Right lobe of liver (tissue), 4 donors: ENCODE data around the gene UNKL.

Experiments
- CTCF ChIP-seq, 4 donors: fragments of 200-600 bp in 3 of 4; fragments of 450-650 bp in 1 of 4; IDR thresholded peaks; one replicate each; pipeline versions ENCODE4 v1.5.1 to v1.8.0; 2016 to 2022; ENCODE audit warnings: antibody characterized with exemption in 4 of 4, mild to moderate bottlenecking in 2 of 4
- POLR2A ChIP-seq: fragments of 450-650 bp; IDR thresholded peaks from one replicate; pipeline ENCODE4 v1.6.1; 2017; ENCODE audit warnings: antibody characterized with exemption, mild to moderate bottlenecking
- donor health status: DM: no; HTN: no; CAD: no.
- donor health status: DM: no; HTN: no; CAD: no.
- donor health status: DM: no; HTN: yes; CAD: no.

GRCh38 chr16:1451702-1452392 lies 37.3 kb upstream of the UNKL start:
- TF ChIP-seq CTCF (IDR thresholded peaks at IDR 0.05) (no peak), POLR2A (no peak)
